CD4-positive, alpha-beta T cell (primary cell): Measurements from ENCODE around the gene SH3GLB1. TPM values are rescaled to one million over a fixed set of nuclear protein-coding genes. Genes with fewer than 3 reads are reported as not detected.

Source experiments
- ATAC-seq: fragments of 200-7000 bp; cut with Tn5 transposase; one replicate; pipeline ENCODE4 v1.10.0; 2022; ENCODE audit warnings: mild to moderate bottlenecking; ENCODE audit not compliant: poor library complexity
- CTCF ChIA-PET: fragments of 350-600 bp; sonication (Branson Sonifier 250); formaldehyde crosslinking; loops from one replicate; lab custom pipeline; 2021; ENCODE audit warnings: antibody characterized with exemption, inconsistent platforms; lab: Charles Lee
- POLR2A ChIA-PET: fragments of 350-600 bp; sonication (Branson Sonifier 250); formaldehyde crosslinking; loops from one replicate; lab custom pipeline; 2021; ENCODE audit warnings: antibody characterized with exemption, inconsistent platforms; lab: Charles Lee
- DNase-seq, 14 experiments: peaks; one replicate each; pipeline ENCODE4 v3.0.0-alpha.2; 2013 to 2020; ENCODE audit warnings: mixed read lengths in 2 of 14
- H3K27ac ChIP-seq, 2 donors: one replicate each; pipeline versions ENCODE4 v1.5.1 to v1.7.0; 2013; ENCODE audit warnings: low read length in 2 of 2, low read depth in 1 of 2, mild to moderate bottlenecking in 1 of 2
- H3K27me3 ChIP-seq, 2 experiments: 1 replicate in 1 of 2; 2 replicates in 1 of 2; pipeline versions ENCODE4 v1.6.1 to v1.7.0; 2013; ENCODE audit warnings: low read length in 2 of 2, control low read depth in 1 of 2, mild to moderate bottlenecking in 1 of 2, moderate library complexity in 1 of 2; ENCODE audit not compliant: insufficient read depth in 2 of 2, control insufficient read depth in 1 of 2
- H3K36me3 ChIP-seq: one replicate; pipeline ENCODE4 v1.6.1; 2013; ENCODE audit warnings: low read length, control low read depth; ENCODE audit not compliant: insufficient read depth
- H3K4me1 ChIP-seq: one replicate; pipeline ENCODE4 v1.6.1; 2013; ENCODE audit warnings: low read length, control low read depth; ENCODE audit not compliant: insufficient read depth
- H3K4me3 ChIP-seq: one replicate; pipeline ENCODE4 v1.5.1; 2013; ENCODE audit warnings: mild to moderate bottlenecking, low read length, moderate library complexity
- H3K9me3 ChIP-seq, 2 experiments: 1 replicate in 1 of 2; 2 replicates in 1 of 2; pipeline versions ENCODE4 v1.6.1 to v1.7.0; 2013; ENCODE audit warnings: low read length in 2 of 2, mild to moderate bottlenecking in 2 of 2, control low read depth in 1 of 2, moderate library complexity in 1 of 2; ENCODE audit not compliant: control insufficient read depth in 1 of 2, insufficient read depth in 1 of 2
- H3K27ac Mint-ChIP-seq: one replicate; pipeline ENCODE4 v1.8.0; 2020; ENCODE audit warnings: mixed read lengths
- H3K27me3 Mint-ChIP-seq: one replicate; pipeline ENCODE4 v1.8.0; 2021; ENCODE audit warnings: mixed read lengths
- H3K36me3 Mint-ChIP-seq: one replicate; pipeline ENCODE4 v1.8.0; 2021; ENCODE audit warnings: low read depth, mixed read lengths
- H3K4me1 Mint-ChIP-seq: one replicate; pipeline ENCODE4 v1.8.0; 2021; ENCODE audit warnings: low read depth, mixed read lengths
- H3K4me3 Mint-ChIP-seq: one replicate; pipeline ENCODE4 v1.8.0; 2020; ENCODE audit warnings: mild to moderate bottlenecking, mixed read lengths
- H3K9me3 Mint-ChIP-seq: one replicate; pipeline ENCODE4 v1.8.0; 2020; ENCODE audit warnings: mixed read lengths
- CTCF ChIP-seq: fragments of 200-600 bp; IDR thresholded peaks from one replicate; pipeline ENCODE4 v1.8.0; 2022; ENCODE audit warnings: antibody characterized with exemption, mild to moderate bottlenecking
- intact Hi-C, 2 experiments: fragments of 100-400 bp; cut with DNase I in 1 of 2; cut with micrococcal nuclease in 1 of 2; formaldehyde crosslinking; loops; one replicate each; pipeline versions ENCODE4 v1.15.1 to v1.9.0; 2023 to 2025; cut with DNase I, micrococcal nuclease
- total RNA-seq, 174 experiments: library from RNA in 2 of 174; stranded (reverse) in 2 of 174; gene quantifications; one replicate each; pipeline ENCODE4 v1.2.3 and lab custom pipeline; 2021 to 2026

Gene SH3GLB1
- total RNA-seq, 2 experiments from 2014 or later = 50.6 to 52.3 TPM

GRCh38 chr1:86769065-86769464 is 64.7 kb downstream of the SH3GLB1 start:
- no peaks in the 10 kb centered on the region for H3K27me3 ChIP-seq
- ChIA-PET POLR2A (no interaction called here), CTCF (no interaction called here)
- no peaks in the 10 kb centered on the region for H3K9me3 ChIP-seq
- no peak overlapping the region for H3K27ac ChIP-seq
- H3K4me1 ChIP-seq = peaks cover 3% of the 10 kb centered on the region
- Mint-ChIP-seq H3K4me1 (peaks cover 11% of the 10 kb centered on the region), H3K9me3 (no peaks in the 10 kb centered on the region), H3K36me3 (no peaks in the 10 kb centered on the region), H3K27ac (no peak overlapping the region), H3K27me3 (no peaks in the 10 kb centered on the region), H3K4me3 (no peak overlapping the region)
- DNase-seq (no peak), ATAC-seq (no peak)
- H3K36me3 ChIP-seq = no peaks in the 10 kb centered on the region
- intact Hi-C loops = no loop called here
- no peak for TF ChIP-seq CTCF
- H3K4me3 ChIP-seq = no peak overlapping the region

GRCh38 chr1:86773341-86774288 is 69.2 kb downstream of the SH3GLB1 start:
- H3K4me1 Mint-ChIP-seq = peaks cover 17% of the 10 kb centered on the region
- POLR2A ChIA-PET = interaction anchor here (0.6 kb wide), 1 partner anchor 9 kb away, joined by 4 read pairs; no protein-coding TSS in a partner anchor

More at GRCh38 chr1:86773341-86774288, 69.2 kb downstream of the SH3GLB1 start:
- Histone ChIP-seq H3K4me1 (peaks cover 5% of the 10 kb centered on the region), H3K27ac (no peak overlapping the region), H3K27me3 (no peaks in the 10 kb centered on the region), H3K9me3 (no peaks in the 10 kb centered on the region), H3K4me3 (no peak overlapping the region), H3K36me3 (no peaks in the 10 kb centered on the region)
- Mint-ChIP-seq H3K27me3 (no peaks in the 10 kb centered on the region), H3K9me3 (no peaks in the 10 kb centered on the region), H3K4me3 (no peak overlapping the region), H3K27ac (no peak overlapping the region), H3K36me3 (no peaks in the 10 kb centered on the region)
- CTCF ChIA-PET = no interaction called here
- ATAC-seq (no peak), DNase-seq (peak in 2 of 14 experiments; percentile 12 to 13)
- intact Hi-C loops = no loop called here
- TF ChIP-seq CTCF = no peak
